Measurements from ENCODE around the gene LRRC63.
A peak's percentile ranks its signal among the peaks of the same experiment; 100 is the strongest.
"Not testable (repeated sequence)": the region's sequence is repeated elsewhere in the genome, so short reads cannot be mapped to it uniquely, and the experiment has no call there.

LRRC63 gene

GRCh38 chr13:46181377-46181839 lies 30.3 kb upstream of the LRRC63 start:
- no peak for DNase-seq (ENCODE audit: low read depth in 2 of 2)

- peak; percentile 48 to 71 for DNase-seq (ENCODE audit: low read depth in 2 of 2)
These were observed 29.8 kb upstream of the LRRC63 start, which contains the start of gene LCP1 for GRCh38 chr13:46181840-46182490. Gene LCP1, minus strand, starts transcription at chr13:46182177. Its CDS starts 22,515 bp downstream, at chr13:46159662.

DNA sequence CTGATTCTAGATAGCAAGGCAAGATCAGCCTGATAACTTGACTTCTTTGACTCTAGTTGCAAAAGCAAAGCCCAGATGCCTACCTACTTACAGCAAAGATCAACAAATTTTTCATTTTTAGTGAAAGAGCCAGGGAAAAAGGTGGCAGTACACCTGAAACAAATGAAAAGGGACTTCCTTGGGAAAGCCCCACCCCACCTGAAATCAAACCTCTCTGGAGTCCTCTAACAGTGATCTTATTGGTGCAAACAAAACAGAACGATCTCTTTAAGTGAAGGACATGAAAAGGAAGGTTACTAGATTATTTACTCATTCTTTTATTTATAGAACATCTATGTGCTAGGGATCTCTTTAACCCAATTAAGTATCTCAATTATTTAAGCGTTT lies 29.2 kb upstream of the LRRC63 start:
- DNase-seq (ENCODE audit: low read depth in 2 of 2) = no peak

DNA sequence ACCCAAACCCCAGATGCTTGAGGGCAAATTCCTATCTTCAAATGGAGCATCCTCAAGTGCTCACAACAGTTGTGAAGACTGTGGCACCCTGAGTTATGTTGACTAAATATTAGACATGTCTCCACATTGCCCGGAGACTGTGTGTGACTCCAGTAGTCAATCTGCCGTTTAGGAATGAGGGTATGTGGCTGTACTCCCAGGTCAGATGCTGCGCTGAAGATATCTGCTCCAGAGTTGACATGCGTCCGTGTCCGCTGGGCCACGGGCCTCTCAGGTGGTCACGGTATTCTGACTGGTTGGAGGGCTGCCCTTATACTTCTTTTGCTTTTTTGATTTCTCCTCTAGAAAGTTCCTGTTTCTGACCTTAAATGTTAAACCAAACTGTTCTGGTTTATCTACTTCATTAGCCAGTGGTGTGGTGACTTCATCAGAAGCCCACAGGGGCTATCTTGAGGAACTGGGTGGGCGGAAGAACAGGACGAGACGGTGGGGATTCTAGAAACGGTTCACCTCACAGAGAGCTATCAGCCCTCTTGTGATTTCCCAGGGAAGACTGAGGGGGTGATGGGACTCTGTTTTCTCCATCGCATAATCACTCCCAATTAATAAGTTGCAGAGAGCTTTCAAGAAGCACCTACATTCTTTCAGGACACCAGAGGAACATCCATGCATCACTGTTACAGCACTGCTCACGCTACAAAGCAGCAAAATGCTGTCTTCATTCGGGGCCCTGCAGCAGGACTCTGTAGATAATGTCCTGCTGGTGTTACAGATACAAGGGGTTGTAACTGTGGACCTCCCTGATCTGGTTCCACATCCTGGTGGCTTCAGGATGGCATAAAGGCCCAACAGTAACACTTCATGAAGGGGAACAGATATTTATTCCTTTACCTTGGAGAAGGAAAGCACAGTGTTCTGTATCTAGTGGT lies 28.4 kb upstream of the LRRC63 start:
- DNase-seq (ENCODE audit: low read depth in 2 of 2) = no peak

DNA sequence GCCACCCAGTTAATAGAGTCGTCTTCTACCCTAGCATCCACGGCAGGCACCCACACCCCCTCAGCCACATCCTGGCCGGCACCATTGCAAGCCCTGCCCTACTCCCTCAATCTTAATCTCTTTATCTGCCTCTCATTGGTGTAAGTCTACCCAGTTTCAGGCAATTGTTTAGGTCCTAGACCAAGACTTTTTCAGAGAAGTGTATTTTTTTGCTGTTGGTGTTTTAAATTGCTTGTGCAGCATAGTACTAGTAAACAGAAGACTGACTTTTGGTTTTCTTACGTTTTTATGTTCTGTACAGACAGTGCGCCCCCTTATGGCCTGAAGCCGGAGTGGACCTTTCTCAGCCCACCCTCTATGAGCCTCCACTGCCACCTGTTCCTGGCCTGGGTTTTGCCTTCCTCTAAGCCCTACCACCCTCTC lies 27.4 kb upstream of the LRRC63 start:
- DNase-seq (ENCODE audit: low read depth in 2 of 2) = peak; percentile 68 to 73

GRCh38 chr13:46185634-46186033 lies 26.1 kb upstream of the LRRC63 start:
- DNase-seq (ENCODE audit: low read depth in 2 of 2) = no peak

DNA sequence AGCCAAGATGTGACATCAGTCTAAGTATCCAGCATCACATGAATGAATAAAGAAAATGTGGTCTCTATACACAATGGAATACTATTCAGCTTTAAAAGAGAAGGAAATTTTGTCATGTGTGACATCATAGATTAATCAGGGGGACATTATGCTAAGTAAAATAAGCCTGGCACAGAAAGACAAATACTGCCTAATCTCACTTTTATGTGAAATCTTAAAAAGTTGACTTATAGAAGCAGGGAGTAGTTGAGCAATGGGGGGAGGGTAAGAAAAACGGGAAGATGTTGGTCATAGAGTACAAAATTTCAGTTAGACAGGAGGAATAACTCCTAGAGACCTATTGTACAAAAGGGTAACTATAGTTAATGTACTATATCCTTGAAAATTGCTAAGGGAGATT lies 19.3 kb upstream of the LRRC63 start:
- DNase-seq (ENCODE audit: low read depth in 2 of 2) = no peak

DNA sequence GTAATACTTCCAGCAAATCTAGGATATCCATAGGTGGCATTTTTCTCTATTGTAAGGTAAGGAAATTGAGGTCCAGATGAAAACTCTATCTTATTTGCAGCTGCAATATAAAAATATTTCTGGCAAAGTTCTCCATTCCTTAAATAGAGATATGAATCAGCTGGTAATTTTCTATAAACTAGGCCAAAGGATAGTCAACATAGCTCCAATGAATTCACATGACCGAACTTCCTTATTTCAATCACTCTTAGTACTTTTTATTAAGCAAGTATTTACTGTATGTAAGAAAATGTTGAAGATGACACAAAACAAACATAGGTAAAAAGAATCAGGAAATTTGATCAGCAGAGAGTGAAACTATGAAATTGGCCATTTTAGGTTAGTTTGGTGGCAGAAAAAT lies 16.7 kb upstream of the LRRC63 start:
- DNase-seq (ENCODE audit: low read depth in 2 of 2) = no peak

DNA sequence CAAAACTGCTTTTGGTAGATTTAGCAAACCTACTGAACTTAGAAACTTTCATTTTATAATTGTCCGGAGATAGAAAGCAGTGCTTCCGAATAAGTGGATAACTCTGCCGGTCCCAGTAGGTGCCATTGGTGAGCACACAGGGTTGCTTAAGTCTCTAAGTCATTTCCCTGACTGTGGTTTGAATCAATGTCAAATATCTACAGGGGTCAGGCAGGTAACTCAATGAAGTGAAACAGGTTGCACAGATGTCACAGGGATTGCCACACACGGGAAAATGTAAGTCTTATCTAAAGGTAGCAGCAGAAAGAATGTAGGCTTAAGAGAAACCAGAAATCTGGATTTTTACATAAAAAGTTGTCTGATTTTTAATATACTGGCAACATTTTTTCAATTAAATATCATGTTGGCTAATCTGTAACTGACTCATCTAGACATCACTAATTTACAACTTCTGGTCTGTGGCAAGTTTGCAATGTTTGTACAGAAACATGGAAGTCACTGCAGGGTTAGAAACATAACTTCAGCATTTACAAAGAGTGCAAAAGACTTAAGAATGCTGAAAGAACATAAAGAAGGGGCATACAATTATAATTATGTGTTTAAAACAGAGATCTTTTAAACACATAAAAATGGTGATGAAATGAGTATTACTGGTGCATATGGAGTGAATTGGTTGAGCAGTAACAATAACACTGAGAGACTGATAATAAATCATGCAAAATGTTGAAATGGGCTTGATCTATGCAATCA lies 14.3 kb upstream of the LRRC63 start:
- DNase-seq (ENCODE audit: low read depth in 2 of 2) = no peak

GRCh38 chr13:46198696-46199193 lies 13.0 kb upstream of the LRRC63 start:
- DNase-seq (ENCODE audit: low read depth in 2 of 2) = no peak

DNA sequence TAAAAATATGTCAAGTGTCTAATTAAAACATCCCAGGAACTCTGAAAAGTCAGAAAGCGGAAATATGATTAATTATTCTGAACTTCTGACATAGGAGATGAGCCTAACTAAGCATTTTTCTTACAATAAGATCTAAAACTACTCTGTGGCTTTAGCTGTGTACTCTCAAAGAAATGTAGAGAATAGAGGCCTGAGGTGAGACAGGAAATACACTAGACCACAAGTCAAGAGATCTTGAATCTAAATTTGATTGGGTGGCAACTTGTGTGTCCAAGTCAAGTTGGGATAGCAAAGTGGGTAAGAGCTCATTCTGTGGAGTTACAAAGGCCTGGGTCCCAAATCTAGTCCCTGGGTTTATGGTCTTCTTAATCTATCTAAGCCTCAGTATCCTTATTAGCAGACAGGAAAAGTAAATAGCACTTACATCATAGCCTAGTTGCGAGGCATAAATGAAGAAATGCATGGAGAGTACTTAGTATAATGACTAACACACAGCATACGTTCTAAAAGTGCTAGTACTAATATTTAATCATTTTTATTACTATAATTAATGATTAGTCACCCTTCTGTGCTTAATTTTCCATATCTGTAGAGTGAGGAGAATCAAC lies 9.4 kb upstream of the LRRC63 start:
- DNase-seq (ENCODE audit: low read depth in 2 of 2) = no peak

DNA sequence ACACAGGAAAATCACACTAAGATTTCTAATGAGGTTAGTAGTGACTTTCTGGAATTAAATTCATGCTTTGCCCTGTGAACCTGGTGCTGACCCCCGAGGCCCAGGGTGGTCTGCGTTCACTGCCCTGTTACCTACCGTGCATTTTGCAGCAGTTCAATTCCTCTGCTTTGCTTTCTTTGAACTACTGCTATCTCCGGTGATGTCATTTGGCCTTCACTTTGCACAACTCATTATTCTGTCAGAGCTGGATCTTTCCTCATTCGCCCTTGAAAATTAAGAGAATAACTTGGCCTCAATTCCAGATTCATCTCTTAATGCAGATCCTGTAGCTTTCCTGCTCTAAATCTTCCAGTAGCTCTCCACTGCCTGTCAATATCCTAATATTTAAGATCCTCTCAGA lies 8.8 kb upstream of the LRRC63 start:
- DNase-seq (ENCODE audit: low read depth in 2 of 2) = no peak

GRCh38 chr13:46206143-46206542 lies 5.6 kb upstream of the LRRC63 start:
- no peak for DNase-seq (ENCODE audit: low read depth in 2 of 2)

DNA sequence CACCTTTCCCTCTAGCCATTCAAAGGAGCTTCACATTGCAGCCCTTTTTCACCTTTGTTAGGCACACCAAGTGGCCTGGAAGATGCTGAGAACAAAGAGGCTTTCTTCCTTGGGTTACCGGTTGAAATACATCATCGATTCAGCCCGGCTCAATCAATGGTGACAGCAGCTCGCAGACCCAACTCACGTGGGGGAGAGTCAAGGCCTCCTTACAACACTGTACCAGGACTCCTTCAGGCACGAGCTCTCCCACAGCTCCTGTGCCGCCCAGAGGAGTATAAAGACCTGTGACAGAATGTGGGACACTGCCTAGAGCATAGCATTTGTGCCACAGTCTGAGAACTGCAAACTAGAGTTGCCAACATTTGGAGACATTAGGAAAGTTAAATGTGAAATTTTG lies 3.9 kb upstream of the LRRC63 start:
- no peak for DNase-seq (ENCODE audit: low read depth in 2 of 2)

DNA sequence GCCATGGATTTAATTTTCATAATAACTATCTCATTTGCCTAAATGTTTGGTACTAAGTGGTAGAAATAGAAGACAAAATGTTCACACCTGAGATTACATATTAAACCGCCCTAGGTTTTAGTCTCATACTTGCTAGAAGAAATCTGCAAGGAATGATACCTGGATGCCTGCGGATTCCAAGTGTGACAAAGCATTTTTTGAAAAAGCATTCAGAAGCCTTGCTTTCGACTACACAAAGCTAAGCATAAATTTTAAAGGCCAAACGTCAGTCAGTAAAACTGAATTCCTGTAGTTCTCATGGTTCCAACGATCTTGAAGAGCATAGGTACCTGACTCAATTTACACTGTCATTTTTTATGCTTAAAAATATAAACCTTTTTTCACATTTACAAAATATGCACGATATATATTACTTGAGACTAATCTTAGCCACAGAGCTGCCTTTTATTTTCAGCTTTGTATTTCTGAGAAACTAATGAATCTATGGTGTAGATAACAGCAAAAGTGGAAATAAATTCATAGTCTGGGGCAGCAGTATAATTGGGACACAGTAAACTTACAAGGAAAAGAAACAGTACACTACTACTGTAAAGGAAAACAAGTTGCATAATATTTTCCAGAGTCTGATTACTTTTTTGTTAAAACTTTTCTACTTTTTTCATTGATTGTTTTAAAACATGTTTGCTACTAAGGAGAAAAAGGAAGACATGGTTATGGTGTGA lies 1.2 kb upstream of the LRRC63 start:
- no peak for DNase-seq (ENCODE audit: low read depth in 2 of 2)

DNA sequence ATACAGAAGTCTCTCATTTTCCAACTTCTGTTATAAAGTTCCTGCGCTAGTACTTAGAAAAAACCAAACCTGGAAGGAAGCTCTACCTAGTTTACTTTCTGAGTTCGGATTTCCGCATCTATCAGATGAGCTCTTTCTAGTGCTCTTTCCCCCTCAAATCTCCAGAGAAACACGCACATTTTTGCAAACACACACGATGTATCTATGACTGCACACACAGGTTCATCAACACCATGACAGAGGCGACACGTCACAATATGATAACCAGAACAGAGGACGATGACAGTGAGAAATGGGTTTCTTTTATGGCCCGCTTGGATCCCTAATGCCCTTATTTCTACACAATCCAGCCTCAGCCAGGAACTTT lies 629 bp upstream of the LRRC63 start:
- DNase-seq (ENCODE audit: low read depth in 2 of 2) = no peak

- no peak for DNase-seq (ENCODE audit: low read depth in 2 of 2)
These were observed 1.5 kb downstream of the LRRC63 start for GRCh38 chr13:46213242-46213641.

DNA sequence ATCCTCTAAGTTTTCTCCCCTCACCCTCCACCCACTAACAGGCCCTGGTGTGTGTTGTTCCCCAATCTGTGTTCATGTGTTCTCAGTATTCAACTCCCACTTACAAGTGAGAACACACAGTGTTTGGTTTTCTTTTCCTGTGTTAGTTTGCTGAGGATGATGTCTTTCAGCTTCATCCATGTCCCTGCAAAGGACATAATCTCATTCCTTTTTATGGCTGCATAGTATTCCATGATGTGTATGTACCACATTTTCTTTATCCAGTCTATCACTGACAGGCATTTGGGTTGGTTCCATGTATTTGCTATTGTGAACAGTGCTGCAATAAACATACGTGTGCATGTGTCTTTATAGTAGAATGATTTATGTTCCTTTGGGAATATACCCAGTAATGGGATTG lies 3.0 kb downstream of the LRRC63 start:
- not testable (repeated sequence) for DNase-seq (ENCODE audit: low read depth in 2 of 2)

- not testable (repeated sequence) for DNase-seq (ENCODE audit: low read depth in 2 of 2)
These were observed 8.5 kb downstream of the LRRC63 start for GRCh38 chr13:46220234-46220633.

GRCh38 chr13:46229251-46229650 lies 17.5 kb downstream of the LRRC63 start:
- no peak for DNase-seq (ENCODE audit: low read depth in 2 of 2)

DNA sequence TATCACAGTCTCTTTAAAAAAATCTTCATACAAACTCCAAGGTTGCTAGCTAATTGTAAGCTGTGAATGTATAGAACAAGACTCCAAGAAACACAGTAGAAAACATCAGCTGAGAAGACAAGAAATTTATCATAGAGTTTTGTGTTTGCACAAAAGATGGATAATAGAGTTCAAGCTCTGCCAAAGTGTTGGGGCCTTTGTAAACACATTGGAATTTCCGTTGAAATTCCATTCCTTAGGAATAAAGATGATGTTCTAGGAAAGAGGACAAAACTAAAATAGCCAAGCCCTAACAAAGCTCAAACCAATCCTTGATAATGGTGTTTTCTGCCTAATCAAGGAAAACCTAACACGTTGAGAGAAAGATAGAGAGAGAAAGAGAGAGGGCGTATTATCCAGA lies 20.6 kb downstream of the LRRC63 start:
- DNase-seq (ENCODE audit: low read depth in 2 of 2) = no peak
